GM12864 (cell line): ENCODE results near the gene GGA2.
"Not testable (repeated sequence)": the region's sequence is repeated elsewhere in the genome, so short reads cannot be mapped to it uniquely, and the experiment has no call there.

Experiments used
- DNase-seq: peaks from one replicate; pipeline ENCODE4 v3.0.0-alpha.2; 2011; ENCODE audit warnings: low read depth
- H3K4me3 ChIP-seq: 2 replicates; pipeline ENCODE4 v1.5.1; 2011; ENCODE audit warnings: mild to moderate bottlenecking, low read depth, low read length, control low read depth
- CTCF ChIP-seq: IDR thresholded peaks from 2 replicates; pipeline ENCODE4 v1.5.1; 2011; ENCODE audit warnings: low read depth, mild to moderate bottlenecking, moderate library complexity, low read length, control low read depth, inconsistent platforms; ENCODE audit errors: missing control alignments

GGA2 gene

DNA sequence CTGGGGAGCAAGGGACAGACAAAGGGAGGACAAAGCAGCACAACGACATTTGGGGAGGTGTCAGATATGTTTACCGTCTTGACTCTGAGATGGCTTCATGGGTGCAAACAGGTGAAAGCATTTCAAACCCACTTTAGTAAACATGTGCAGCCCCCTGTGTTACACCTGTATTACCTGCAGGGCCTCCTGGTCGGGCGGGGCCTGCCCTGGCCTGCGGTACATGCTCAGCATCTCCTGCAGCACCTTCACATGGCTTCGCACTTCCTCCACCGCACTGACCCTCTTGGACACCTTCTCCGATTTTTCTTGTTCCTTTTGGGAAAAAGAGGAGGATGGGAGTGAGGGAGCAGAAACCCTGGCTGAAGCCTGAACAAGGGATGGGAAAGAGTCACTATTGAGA lies 24.5 kb downstream of the GGA2 start:
- DNase-seq: no peak
- no peak for TF ChIP-seq CTCF
- H3K4me3 ChIP-seq: no peak overlapping the region

DNA sequence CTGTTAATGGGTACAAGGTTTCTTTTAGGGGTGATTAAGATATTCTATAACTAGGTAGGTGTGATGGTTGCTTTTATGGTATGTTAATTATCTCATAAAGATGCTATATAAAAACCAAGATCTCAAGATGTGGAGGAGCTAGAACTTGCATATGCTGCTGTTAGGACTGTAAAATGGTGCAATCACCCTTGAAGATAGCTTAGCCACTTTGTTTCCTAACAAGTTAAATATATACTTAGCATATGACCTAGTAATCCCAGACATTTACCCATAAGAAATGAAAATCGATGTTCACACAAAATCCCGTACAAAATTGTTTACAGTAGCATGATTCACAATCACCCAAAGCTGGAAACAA lies 25.1 kb downstream of the GGA2 start:
- no peak for DNase-seq
- H3K4me3 ChIP-seq: no peak overlapping the region
- TF ChIP-seq CTCF: no peak

DNA sequence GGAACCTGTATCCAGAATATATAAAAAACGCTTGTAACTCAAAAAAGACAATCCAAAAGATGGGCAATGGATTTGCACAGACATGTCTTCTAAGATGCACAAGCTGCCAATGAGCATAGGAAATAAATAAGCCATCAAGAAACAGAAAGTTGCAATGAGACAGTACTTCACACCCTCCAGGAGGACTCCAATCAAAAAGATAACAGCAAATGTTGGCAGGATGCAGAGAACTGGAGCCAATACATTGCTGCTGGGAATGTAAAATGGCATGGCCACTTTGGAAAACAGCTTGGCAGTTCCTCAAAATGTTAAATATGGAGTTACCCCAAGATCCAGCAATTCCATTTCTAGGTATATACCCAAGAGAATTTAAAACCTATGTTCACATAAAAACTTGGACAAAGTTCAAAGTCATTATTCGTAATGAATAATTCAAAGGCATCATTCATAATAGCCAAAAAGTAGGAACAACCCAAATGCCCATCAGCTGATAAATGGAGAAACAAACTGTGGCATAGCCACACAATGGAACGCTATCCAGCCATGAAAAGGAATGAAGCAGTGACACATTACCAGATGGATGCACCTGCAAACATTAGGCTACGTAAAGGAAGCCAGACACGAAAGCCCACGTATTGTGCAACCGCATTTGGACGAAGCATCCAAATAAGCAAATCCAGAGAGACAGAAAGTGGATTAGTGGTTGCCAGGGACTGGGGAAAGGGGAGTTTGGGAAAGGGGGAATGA lies 25.6 kb downstream of the GGA2 start:
- no peak overlapping the region for H3K4me3 ChIP-seq
- DNase-seq: no peak
- TF ChIP-seq CTCF: no peak

DNA sequence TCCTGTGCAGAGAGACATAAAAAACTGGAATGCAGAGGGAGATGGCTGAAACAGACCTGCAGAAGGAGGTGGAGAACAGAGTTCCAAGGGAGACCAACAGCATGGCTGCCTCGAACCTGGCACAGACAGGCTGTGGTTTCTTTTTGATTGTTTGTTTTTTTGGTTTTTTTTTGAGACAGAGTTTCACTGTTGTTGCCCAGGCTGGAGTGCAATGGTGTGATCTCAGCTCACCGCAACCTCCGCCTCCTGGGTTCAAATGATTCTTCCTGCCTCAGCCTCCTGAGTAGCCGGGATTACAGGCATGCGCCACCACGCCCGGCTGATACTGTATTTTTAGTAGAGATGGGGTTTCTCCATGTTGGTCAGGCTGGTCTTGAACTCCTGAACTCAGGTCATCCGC lies 26.8 kb downstream of the GGA2 start:
- not testable (repeated sequence) for H3K4me3 ChIP-seq, DNase-seq

DNA sequence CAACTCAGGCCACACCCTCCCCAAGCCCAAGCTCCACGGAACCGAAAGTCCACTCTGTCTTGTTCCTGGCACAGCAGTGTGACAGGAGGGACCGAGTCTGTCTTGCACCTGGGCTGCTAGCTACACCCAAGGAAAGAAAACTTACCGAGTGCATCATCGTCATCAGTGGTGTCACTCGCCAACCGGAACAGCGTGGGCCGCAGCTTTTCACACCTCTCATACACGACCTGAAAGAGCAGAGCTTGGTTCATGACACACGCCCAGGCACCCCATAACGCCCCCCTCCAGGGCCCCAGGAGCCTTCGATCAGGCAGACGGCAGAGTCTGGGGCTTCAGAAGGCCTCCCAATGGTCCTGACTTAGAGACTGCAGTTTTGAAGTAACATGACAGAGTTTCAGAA lies 27.5 kb downstream of the GGA2 start:
- no peak for TF ChIP-seq CTCF
- DNase-seq: no peak
- H3K4me3 ChIP-seq: no peak overlapping the region

- no peak overlapping the region for H3K4me3 ChIP-seq
- TF ChIP-seq CTCF: no peak
- no peak for DNase-seq
Observed at GRCh38 chr16:23480257-23480656, 30.0 kb downstream of the GGA2 start.

- no peak for TF ChIP-seq CTCF
- no peak for DNase-seq
- H3K4me3 ChIP-seq: no peak overlapping the region
Observed at GRCh38 chr16:23479138-23479537, 31.2 kb downstream of the GGA2 start.
